HEK293T (cell line): Measurements from ENCODE around the gene TEF.

Experiments
- ARNT ChIP-seq: fragments of 450-650 bp; IDR thresholded peaks from 2 replicates; pipeline ENCODE4 v1.6.1; 2017; ENCODE audit warnings: mild to moderate bottlenecking
- BHLHE40 ChIP-seq: fragments of 450-650 bp; IDR thresholded peaks from 2 replicates; pipeline ENCODE4 v1.6.1; 2016; ENCODE audit warnings: mild to moderate bottlenecking, moderate library complexity, borderline replicate concordance
- ELF4 ChIP-seq: fragments of 450-650 bp; IDR thresholded peaks from 2 replicates; pipeline ENCODE4 v1.6.1; 2017; ENCODE audit warnings: antibody characterized with exemption
- FOXK2 ChIP-seq: fragments of 450-650 bp; IDR thresholded peaks from 2 replicates; pipeline ENCODE4 v1.6.1; 2016; ENCODE audit warnings: mild to moderate bottlenecking
- FOXM1 ChIP-seq: fragments of 450-650 bp; IDR thresholded peaks from 2 replicates; pipeline ENCODE4 v1.6.1; 2017; ENCODE audit warnings: mild to moderate bottlenecking, borderline replicate concordance
- HDGF ChIP-seq: fragments of 450-650 bp; IDR thresholded peaks from 2 replicates; pipeline ENCODE4 v1.6.1; 2017; ENCODE audit warnings: antibody characterized with exemption, borderline replicate concordance
- SP1 ChIP-seq: fragments of 450-650 bp; IDR thresholded peaks from 2 replicates; pipeline ENCODE4 v1.6.1; 2017
- SUZ12 ChIP-seq: fragments of 450-650 bp; IDR thresholded peaks from 2 replicates; pipeline ENCODE4 v1.6.1; 2016; ENCODE audit warnings: mild to moderate bottlenecking

- TF ChIP-seq SP1 = no peak
- TF ChIP-seq BHLHE40 = no peak
- no peak for TF ChIP-seq FOXM1
- no peak for TF ChIP-seq SUZ12
- TF ChIP-seq HDGF = no peak
- no peak for TF ChIP-seq ELF4
- no peak for TF ChIP-seq ARNT
- no peak for TF ChIP-seq FOXK2
These were observed 47.9 kb upstream of the TEF start for GRCh38 chr22:41333806-41334205.
